ENCODE measurements around the gene RHEB.

The RHEB gene

DNA sequence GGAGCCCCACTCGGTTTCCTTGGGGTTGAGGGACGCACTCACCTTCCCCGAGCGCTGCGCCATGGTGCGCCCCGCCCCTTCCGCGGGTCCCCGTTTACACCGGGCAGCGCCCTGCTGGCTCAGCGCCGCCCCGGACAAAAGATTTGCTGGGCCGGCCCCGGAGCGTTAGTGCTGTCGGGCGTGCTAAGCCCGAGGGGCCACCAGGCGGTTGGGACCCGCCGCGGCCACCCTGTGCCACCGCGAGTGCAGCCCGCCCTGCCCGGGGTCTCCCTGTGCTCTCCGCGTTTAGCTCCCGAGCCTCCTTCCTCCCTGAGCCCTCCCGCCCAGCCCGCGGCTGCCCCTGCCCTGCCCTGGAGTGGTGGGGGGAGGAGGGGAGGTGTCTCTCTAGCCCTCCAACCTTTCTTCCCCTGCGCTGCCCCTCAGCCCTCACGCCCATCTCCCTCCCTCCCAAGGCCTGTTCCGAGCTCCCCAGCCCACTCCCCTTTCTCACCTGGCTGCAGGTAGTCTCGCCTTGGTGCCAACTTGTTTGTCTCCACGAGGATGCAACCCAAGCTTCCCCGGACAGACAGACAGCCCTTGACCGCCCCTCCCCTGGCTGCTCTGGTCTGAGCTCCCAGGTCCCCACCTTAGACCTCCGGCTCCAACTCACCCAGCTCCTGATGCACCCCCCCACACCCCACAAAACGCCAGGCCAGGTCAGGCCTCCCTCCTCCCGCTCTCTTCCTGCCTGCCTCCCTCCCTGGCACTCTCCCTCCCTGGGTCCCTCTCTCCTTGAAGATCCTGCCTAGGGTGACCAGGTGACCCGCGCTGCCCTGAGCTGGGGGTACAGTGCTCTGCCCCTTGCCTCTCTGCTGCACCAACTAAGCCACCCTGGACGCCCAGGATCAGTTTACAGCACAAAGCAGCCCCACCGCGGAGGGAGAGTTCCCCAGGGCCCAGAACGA is 79.6 kb downstream of the RHEB start, which contains the start of gene CRYGN:
CRYGN (minus strand) TSS at position 287 of the 944 bp plus-strand sequence; CDS start at position 63, 224 bp downstream.
- ATAC-seq: peak; percentile 51
- peak within 1 kb of the TSS; percentile 68 to 77 for H3K4me3 Mint-ChIP-seq
- H3K9me3 Mint-ChIP-seq: no peaks in the 10 kb centered on the region
- H3K27me3 Mint-ChIP-seq: no peaks in the 10 kb centered on the region
- peaks cover 44% of the 10 kb centered on the region for H3K4me1 Mint-ChIP-seq
- peak within 1 kb of the TSS; percentile 72 to 77 for H3K27ac Mint-ChIP-seq
- DNase-seq: no peak

DNA sequence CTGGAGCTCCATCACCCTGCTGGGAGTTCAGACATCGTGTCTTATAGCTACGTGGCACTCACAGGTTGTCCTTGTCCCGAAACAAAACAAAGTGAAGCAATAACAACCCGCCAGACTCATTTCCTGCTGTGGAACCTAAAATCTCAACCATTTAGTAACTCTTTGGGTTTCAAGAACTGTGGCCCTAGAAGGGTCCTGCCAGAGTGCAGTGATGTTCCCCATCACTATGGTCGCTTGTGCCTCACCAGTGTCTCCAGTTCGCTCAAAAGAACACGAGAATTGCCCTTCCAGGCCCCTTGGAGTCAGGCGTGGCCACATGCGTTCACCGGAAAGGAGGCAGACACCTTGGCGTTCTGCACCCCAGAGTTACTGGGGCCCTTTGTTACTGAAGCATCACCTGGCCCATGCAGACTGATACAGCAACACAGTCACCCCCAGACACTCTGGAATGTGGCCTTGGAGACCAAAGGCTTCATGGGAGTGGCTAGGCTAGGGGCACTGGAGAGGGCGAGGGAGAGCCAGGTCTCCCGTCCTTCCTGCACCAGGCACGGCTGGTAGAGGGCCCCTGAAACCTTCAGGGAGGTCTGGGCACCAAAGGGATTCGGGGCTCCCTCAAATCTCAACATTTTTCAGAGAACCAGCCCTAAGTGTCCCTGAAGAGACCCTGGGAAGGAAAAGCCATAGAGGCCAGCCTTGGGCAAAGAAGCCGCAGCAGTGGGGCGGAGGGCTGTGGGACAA is 80.7 kb downstream of the RHEB start:
- Mint-ChIP-seq H3K9me3 (no peaks in the 10 kb centered on the region), H3K27me3 (no peaks in the 10 kb centered on the region), H3K4me1 (peaks cover 36% of the 10 kb centered on the region), H3K27ac (no peak overlapping the region), H3K4me3 (peak overlapping the region; percentile 68 to 77)
- DNase-seq (no peak), ATAC-seq (no peak)

DNA sequence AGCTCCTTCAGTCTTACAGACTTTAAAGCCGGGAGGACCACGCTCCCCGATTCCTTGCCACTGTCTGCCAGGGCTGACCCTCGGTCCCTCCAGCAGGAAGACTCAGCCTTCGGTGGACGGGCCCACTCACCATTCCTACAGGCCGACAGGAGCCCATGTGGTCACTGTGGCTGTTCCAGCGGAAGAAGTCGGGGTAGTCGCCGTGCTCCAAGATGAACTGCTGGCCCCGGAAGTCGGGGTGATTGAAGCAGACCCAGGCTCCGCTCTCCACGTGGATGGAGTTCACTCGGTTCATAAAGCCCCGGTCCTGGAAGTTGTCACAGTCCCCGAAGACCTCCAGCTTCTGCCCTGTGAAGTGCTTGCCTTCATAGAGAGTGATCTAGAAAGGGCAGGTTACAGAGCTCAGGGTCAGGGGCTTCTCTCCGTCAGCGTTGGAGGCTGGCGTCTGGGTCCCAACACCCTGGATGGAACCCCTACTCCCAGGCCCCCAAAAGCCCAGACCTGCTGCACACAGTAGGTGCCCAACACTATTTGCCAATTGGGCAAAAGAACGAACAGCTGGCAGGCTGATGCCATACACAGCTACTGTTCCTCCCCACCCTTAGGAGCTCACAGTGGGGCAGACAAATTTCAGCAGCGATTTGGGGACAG is 81.7 kb downstream of the RHEB start:
- no peak for ATAC-seq
- no peak overlapping the region for H3K4me3 Mint-ChIP-seq
- peaks cover 47% of the 10 kb centered on the region for H3K4me1 Mint-ChIP-seq
- no peak overlapping the region for H3K27ac Mint-ChIP-seq
- H3K9me3 Mint-ChIP-seq: no peaks in the 10 kb centered on the region
- no peaks in the 10 kb centered on the region for H3K27me3 Mint-ChIP-seq
- DNase-seq: no peak

DNA sequence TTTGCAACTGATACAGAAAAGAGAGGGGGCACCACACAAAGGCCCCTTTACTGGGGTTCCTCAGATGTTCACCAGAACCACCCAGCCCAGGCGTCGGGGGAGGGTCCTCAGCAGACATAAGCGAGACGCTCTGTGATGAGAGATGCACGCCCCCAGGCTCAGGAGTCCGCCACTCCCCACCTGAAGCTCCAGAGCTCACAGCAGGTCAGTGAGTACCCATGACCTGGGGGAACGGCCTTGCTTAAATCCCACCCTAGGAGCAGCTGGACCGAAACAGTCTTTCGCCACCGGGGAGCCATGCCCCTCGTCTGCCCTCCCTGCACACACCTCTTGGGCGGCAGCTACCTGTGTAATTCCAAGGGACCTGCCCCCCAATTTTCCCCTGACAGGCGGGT is 82.5 kb downstream of the RHEB start:
- no peak for DNase-seq
- no peak overlapping the region for H3K27ac Mint-ChIP-seq
- H3K27me3 Mint-ChIP-seq: no peaks in the 10 kb centered on the region
- no peaks in the 10 kb centered on the region for H3K9me3 Mint-ChIP-seq
- H3K4me1 Mint-ChIP-seq: peaks cover 54% of the 10 kb centered on the region
- H3K4me3 Mint-ChIP-seq: no peak overlapping the region
- ATAC-seq: no peak

DNA sequence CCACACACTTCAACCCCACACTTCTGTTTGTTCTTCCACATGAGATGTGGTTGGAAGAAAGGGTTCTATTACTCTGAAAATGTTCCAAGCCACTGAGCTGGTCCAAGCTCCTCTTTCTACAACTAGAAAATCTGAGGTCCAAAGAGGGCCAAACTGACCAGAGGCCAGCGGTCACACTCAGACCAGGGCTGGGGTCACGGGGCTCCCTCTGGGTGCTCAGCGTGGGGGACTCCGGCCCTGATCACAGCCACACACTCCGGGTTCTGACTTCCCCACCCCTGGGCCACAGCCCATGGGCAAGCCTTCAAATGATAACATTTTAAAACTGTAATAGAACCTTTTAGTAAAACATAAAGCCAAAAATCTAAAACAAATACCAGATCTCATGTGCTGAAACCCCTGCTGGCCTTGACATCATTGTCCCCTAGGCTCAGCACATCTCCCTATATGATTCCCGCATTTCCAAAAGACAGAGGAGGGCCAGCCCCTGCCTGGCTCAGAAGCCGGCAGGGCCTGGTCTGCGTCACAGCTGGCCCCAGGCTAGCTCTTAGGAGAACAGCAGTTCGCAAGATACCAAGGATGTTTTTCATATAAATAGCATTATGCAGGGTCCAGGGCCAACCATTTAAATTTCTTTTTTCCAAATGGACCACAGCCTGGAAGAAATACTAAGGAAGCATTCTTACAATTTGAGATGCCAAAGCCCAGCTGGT is 83.1 kb downstream of the RHEB start:
- no peaks in the 10 kb centered on the region for H3K9me3 Mint-ChIP-seq
- no peak overlapping the region for H3K27ac Mint-ChIP-seq
- peaks cover 54% of the 10 kb centered on the region for H3K4me1 Mint-ChIP-seq
- H3K27me3 Mint-ChIP-seq: no peaks in the 10 kb centered on the region
- DNase-seq (no peak), ATAC-seq (no peak)
- no peak overlapping the region for H3K4me3 Mint-ChIP-seq

DNA sequence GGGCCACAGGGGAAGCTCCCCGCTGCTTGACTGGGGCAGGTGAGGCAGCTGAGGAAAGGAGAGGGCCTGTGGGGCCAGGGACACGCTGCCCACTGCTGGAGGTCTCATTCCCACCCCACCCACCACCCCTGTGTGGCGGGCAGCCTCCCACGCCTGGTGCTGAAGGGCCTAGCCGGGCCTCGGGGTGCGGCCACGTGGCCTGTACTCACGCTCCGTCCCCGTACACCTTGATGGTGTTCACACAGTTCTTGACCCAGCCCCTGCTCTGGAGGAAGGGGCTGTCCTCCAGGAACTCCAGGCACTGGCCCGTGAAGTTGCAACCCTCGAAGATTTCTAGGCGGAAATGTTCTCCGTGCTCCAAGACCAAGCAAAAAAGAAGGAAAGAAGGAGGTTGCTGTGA is 83.7 kb downstream of the RHEB start:
- Mint-ChIP-seq H3K4me3 (no peak overlapping the region), H3K27ac (no peak overlapping the region)
- ATAC-seq: no peak

DNA sequence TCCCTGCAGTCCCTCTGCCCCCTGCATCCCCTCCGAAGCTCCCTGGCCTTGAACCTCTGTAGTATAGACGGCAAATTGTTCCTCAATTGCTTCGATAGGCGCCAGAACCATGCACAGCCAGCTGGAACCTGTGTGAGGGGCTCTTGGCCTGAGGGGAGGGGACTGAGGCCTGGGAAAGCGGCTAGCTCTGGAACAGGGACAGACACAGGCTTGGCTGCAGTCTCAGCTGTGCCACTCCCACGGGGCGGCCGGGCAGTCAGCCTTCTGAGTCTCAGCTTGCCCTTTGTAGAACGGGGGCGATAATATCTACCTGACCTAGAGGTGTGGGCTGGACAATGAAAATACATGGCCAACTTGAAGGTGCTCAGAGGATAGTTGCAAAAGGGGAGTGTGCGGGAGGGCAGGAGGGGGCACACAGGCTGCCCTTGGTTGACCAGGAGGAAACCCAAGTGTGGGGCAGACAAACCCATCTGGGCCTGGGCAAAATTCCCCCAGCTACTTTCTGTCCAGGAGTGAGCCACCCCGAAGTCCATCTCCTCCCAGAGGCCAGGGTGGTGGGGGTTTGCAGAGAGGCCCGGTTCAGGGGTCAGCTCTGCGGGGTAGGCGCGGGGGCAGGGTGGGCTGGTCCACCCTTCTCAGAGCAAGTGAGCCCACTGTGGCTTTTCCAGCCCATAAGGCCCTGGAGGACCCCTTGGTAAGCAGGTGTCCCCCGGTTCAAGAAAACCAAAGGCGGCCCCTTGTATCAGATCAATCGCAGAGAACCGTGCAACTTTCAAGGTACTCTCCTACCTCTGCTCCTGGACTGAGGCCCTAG is 84.4 kb downstream of the RHEB start:
- H3K27ac Mint-ChIP-seq: peak overlapping the region in 1 of 2 donors; percentile 89

More for the DNA sequence above, 83.7 kb downstream of the RHEB start:
- Mint-ChIP-seq H3K9me3 (no peaks in the 10 kb centered on the region), H3K4me1 (peaks cover 54% of the 10 kb centered on the region), H3K27me3 (no peaks in the 10 kb centered on the region)
- no peak for DNase-seq

DNA sequence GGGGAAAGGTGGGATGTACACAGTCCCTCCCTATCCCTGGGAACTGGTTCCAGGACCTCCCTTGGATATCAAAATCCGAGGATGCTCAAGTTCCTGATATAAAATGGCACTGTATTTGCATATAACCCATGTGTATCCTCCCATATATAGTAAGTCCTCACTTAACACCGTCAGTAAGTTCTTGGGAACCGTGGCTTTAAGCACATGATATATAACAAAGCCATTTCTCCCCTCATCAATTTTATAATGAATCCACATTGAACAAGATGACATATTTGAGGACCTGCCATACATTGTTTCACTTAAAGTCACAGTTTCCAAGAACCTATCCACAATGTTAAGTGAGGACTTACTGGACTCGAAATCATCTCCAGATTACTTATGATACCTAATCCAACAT is 85.1 kb downstream of the RHEB start:
- Mint-ChIP-seq H3K4me3 (no peak overlapping the region), H3K27me3 (no peaks in the 10 kb centered on the region), H3K27ac (peak overlapping the region in 1 of 2 donors; percentile 52), H3K4me1 (peaks cover 54% of the 10 kb centered on the region), H3K9me3 (no peaks in the 10 kb centered on the region)
- ATAC-seq (no peak), DNase-seq (no peak)

More for the DNA sequence above, 84.4 kb downstream of the RHEB start:
- ATAC-seq (no peak), DNase-seq (no peak)
- peaks cover 54% of the 10 kb centered on the region for H3K4me1 Mint-ChIP-seq
- no peak overlapping the region for H3K4me3 Mint-ChIP-seq
- H3K9me3 Mint-ChIP-seq: no peaks in the 10 kb centered on the region
- no peaks in the 10 kb centered on the region for H3K27me3 Mint-ChIP-seq

DNA sequence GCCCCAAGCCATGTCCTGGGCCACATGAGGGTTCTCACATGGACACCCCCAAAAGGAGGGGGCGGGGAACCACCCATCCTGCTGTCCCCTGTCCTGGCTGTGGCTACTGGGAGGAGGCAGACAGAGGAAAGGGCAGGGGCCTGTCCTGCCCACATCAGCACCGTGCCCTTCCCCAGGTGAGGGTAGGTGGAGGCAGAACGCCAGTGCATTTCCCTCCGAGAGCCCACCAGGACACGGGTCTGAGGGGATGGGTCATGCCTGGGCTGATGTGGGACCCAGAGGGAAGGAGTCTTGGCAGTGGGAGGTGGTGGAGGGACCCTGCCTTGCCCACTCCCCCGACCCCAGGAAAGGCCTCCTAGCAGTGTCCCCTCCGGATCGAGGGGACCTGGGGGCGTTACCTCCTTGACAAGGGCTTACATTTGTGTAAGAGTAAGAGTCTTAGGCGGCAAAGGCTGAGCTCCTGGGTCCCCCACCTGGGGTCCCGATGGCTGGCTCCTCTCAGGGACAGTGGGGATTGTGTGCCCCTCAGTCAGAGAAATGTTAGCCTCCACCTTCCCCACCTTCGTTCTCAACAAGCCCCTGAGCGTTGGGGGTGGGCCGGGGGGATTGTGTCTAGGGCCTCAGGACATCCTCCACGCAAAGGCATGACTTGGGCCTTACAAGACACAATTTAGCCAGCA is 85.8 kb downstream of the RHEB start:
- H3K9me3 Mint-ChIP-seq: no peaks in the 10 kb centered on the region
- no peak for DNase-seq
- H3K27me3 Mint-ChIP-seq: no peaks in the 10 kb centered on the region
- H3K4me1 Mint-ChIP-seq: peaks cover 54% of the 10 kb centered on the region
- no peak for ATAC-seq
- H3K27ac Mint-ChIP-seq: peak overlapping the region in 1 of 2 donors; percentile 95
- H3K4me3 Mint-ChIP-seq: peak overlapping the region; percentile 77 to 84

DNA sequence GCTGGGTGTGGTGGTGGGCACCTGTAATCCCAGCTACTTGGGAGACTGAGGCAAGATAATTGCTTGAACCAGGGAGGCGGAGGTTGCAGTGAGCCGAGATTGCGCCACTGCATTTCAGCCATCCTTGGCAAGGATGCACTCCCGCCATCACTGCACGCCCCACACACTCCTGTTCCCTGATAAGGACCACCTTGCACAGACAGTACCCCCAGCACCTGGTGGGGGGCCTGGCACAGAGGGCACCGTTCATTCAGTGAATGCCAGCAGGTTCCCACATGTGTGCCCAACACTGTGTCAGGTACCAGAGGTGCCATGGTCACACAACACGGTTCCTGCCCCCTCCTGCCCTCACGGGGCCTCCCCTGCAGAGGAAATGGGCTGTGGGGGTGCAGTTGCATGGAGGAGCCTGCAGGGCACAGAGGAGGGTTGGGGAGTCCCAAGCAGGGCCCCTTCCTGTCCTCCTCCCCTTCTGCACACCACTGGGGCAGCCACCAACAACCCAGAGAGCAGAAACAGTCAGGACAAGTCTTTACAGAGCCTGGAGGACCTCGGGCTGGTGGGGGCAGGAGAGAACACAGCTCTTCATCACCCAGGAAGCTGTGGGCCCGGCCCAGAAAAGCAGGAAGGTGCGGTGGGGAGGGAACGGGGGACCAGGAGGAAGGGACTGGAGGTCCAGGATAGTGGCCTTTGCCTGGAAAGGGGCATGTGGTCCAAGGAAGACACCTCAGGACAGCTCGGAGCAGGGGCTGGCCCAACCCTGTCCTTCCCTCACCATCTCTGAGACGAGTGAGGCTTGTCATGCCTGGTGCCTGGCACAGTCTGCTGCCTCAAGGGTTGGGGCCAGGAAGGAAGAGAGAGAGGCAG is 86.8 kb downstream of the RHEB start:
- no peaks in the 10 kb centered on the region for H3K27me3 Mint-ChIP-seq
- H3K27ac Mint-ChIP-seq: peak overlapping the region; percentile 89 to 95
- H3K4me1 Mint-ChIP-seq: peaks cover 61% of the 10 kb centered on the region
- ATAC-seq: peak; percentile 93
- H3K4me3 Mint-ChIP-seq: peak overlapping the region; percentile 77 to 84
- DNase-seq: peak; percentile 70 to 87
- H3K9me3 Mint-ChIP-seq: no peaks in the 10 kb centered on the region

DNA sequence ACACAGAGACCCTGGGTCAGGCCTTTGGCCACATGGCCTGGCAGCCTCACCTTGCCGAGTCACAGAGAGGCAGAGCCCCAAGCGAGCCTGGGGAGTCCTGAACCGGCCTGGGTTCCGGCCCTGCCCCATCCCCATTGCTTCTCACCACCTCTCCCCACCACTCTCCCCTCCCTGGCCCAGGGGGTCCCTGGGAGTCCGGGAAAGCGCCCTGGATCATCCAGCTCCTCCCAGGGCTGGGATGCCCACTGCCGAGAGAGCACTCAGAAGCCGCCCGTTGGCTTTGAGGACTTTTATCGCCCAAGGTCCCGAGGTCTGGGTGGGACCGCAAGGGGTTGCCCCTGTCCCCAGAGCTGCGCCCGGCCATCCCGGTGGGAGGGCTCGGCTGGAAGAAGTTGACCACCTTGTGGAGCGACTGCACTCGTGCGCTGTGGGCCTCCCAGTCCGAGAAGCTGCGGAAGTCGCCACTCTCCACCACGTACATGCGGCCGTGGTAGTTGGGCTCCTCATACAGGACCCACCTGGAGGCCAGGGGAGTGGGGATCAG is 87.9 kb downstream of the RHEB start:
- H3K27me3 Mint-ChIP-seq: no peaks in the 10 kb centered on the region

DNA sequence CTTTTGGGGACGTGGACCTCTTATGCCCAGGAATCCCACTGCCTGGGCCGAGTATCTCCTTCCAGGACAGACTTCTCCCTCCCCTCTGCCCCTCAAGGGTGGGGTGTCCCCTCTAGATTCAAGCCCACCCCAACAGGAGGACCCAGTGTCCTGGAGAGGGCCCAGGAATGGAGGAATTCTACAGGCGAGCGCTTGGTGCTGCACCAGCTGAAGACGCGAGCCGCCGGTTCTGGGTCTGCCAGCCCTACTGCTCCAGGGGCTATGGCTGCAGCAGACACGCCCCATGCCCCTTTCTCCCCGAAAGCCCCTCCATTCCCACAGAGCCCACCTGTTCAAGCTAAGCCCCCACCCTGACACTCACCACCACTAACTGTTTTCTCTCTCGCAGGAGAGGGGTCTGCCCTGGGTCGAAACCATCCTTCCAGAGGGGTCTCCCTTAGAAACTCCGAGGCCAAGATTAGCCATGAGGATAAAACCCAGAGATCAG is 88.4 kb downstream of the RHEB start:
- Mint-ChIP-seq H3K4me1 (peaks cover 66% of the 10 kb centered on the region), H3K27ac (no peak overlapping the region)
- ATAC-seq: no peak

More for the DNA sequence above, 87.9 kb downstream of the RHEB start:
- Mint-ChIP-seq H3K4me1 (peaks cover 66% of the 10 kb centered on the region), H3K4me3 (no peak overlapping the region), H3K27ac (no peak overlapping the region), H3K9me3 (no peaks in the 10 kb centered on the region)
- DNase-seq (no peak), ATAC-seq (no peak)

More for the DNA sequence above, 88.4 kb downstream of the RHEB start:
- no peaks in the 10 kb centered on the region for H3K9me3 Mint-ChIP-seq
- no peaks in the 10 kb centered on the region for H3K27me3 Mint-ChIP-seq
- no peak for DNase-seq
- H3K4me3 Mint-ChIP-seq: no peak overlapping the region
